PFSK-1 (cell line): Measurements from ENCODE around the gene TCP11.

ENCODE experiments used
- POLR2AphosphoS5 ChIP-seq: IDR thresholded peaks from 2 replicates; pipeline ENCODE4 v1.6.1; 2012; ENCODE audit warnings: low read depth, mild to moderate bottlenecking, control low read depth, low read length, moderate library complexity
- REST ChIP-seq, 2 experiments: IDR thresholded peaks; 2 replicates each; pipeline versions ENCODE4 v1.6.1 to v1.8.0; 2011 to 2012; ENCODE audit warnings: low read depth in 2 of 2, low read length in 2 of 2, control low read depth in 1 of 2, inconsistent platforms in 1 of 2, mild to moderate bottlenecking in 1 of 2, moderate library complexity in 1 of 2; ENCODE audit not compliant: insufficient read depth in 1 of 2
- SIN3A ChIP-seq: IDR thresholded peaks from 2 replicates; pipeline ENCODE4 v1.6.1; 2012; ENCODE audit warnings: mild to moderate bottlenecking, low read length, moderate library complexity, borderline replicate concordance; ENCODE audit not compliant: insufficient read depth
- TAF1 ChIP-seq: IDR thresholded peaks from 2 replicates; pipeline ENCODE4 v1.6.1; 2012; ENCODE audit warnings: low read length, control low read depth, borderline replicate concordance; ENCODE audit not compliant: insufficient read depth

GRCh38 chr6:35177596-35177995 is 36.5 kb upstream of the TCP11 start:
- TF ChIP-seq POLR2AphosphoS5 (no peak), SIN3A (no peak), REST (IDR thresholded peaks at IDR 0.05; ENCODE audit: insufficient read depth in 1 of 2, low read depth in 2 of 2, low read length in 2 of 2) (no peak), TAF1 (no peak)
